ENCODE measurements around the gene DES. TPM values are rescaled to one million over a fixed set of nuclear protein-coding genes. Genes with fewer than 3 reads are reported as not detected.

Gene DES
- total RNA-seq, 1 donor from 2014 or later: 182 TPM

DNA sequence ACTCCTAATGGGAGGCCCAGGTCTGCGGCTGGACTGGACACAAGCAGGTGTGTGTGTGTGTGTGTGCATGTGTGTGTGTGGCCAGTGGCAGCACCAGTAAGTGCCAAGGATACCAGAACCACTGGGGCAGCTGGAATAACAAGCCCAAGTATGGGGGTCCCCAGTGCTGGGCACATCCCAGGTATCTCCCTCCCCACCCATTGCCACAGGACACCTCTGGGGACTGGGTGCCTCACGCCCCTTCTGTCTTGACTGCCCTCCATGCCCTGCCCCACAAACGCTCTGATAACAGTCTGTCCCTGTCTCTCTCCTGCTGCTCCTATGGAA, 25.5 kb downstream of the DES start:
- TF ChIP-seq, protein P1, sequence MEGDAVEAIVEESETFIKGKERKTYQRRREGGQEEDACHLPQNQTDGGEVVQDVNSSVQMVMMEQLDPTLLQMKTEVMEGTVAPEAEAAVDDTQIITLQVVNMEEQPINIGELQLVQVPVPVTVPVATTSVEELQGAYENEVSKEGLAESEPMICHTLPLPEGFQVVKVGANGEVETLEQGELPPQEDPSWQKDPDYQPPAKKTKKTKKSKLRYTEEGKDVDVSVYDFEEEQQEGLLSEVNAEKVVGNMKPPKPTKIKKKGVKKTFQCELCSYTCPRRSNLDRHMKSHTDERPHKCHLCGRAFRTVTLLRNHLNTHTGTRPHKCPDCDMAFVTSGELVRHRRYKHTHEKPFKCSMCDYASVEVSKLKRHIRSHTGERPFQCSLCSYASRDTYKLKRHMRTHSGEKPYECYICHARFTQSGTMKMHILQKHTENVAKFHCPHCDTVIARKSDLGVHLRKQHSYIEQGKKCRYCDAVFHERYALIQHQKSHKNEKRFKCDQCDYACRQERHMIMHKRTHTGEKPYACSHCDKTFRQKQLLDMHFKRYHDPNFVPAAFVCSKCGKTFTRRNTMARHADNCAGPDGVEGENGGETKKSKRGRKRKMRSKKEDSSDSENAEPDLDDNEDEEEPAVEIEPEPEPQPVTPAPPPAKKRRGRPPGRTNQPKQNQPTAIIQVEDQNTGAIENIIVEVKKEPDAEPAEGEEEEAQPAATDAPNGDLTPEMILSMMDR (IDR thresholded peaks at IDR 0.05): no peak
- H3K4me1 ChIP-seq: peaks cover 18 to 62% of the 10 kb centered on the region in 2 donors
- peak overlapping the region; percentile 91 to 94 for H3K27ac ChIP-seq

DNA sequence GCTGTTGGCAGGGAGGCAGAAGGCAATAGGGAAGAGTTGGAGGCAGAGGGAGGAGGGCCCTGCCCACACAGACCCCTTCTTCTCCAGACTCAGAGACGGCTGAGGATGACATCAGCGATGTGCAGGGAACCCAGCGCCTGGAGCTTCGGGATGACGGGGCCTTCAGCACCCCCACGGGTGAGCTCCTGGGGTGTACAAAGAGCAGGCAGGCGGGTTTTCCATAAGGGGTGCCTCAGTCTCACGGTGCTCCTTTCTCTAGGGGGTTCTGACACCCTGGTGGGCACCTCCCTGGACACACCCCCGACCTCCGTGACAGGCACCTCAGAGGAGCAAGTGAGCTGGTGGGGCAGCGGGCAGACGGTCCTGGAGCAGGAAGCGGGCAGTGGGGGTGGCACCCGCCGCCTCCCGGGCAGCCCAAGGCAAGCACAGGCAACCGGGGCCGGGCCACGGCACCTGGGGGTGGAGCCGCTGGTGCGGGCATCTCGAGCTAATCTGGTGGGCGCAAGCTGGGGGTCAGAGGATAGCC, 26.5 kb downstream of the DES start:
- Histone ChIP-seq H3K27ac (peak overlapping the region; percentile 91 to 94), H3K27me3 (no peaks in the 10 kb centered on the region), H3K4me1 (peaks cover 27 to 71% of the 10 kb centered on the region in 2 donors), H3K4me3 (peak overlapping the region; percentile 51 to 85), H3K9me3 (no peaks in the 10 kb centered on the region), H3K36me3 (peaks cover 18 to 23% of the 10 kb centered on the region in 2 donors)
- TF ChIP-seq, protein P1 (IDR thresholded peaks at IDR 0.05): no peak
- intact Hi-C loops (cut with DNase I): loop anchor here (5.0 kb wide), 1 partner anchor 37 kb away; no protein-coding TSS in a partner anchor
- peak in 1 of 2 donors; percentile 78 for DNase-seq (ENCODE audit: low spot score in 2 of 2)

More for the DNA sequence above, 25.5 kb downstream of the DES start:
- peaks cover 10 to 13% of the 10 kb centered on the region in 2 donors for H3K36me3 ChIP-seq
- H3K27me3 ChIP-seq: no peaks in the 10 kb centered on the region
- intact Hi-C loops (cut with DNase I): loop anchor here (5.0 kb wide), 1 partner anchor 36 kb away; no protein-coding TSS in a partner anchor
- no peaks in the 10 kb centered on the region for H3K9me3 ChIP-seq
- peak overlapping the region; percentile 51 to 85 for H3K4me3 ChIP-seq
- DNase-seq (ENCODE audit: low spot score in 2 of 2): no peak

DNA sequence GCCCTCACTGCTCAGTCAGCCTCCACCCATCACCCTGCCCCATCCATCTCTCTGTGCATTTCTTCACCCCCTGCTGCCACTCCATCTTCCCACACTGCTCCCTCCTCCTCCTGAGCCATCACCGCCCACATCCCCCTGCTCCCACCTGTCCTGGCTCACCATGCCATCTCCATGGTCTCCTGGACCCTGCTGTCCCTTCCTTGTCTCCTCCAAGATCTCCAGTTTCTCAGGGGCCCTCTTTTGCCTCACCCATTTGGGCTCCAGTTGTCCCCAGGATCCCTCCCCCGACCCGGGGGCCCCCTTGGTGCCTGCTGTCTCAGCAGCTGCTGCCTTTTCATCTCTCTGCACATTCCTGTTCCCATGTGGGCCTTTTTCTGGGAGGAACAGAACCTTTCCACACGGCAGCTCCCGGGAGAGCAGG, 27.1 kb downstream of the DES start:
- peak overlapping the region; percentile 51 to 85 for H3K4me3 ChIP-seq
- H3K9me3 ChIP-seq: no peaks in the 10 kb centered on the region
- peaks cover 32 to 75% of the 10 kb centered on the region in 2 donors for H3K4me1 ChIP-seq
- peak overlapping the region; percentile 91 to 94 for H3K27ac ChIP-seq
- H3K36me3 ChIP-seq: peaks cover 24 to 29% of the 10 kb centered on the region in 2 donors
- DNase-seq (ENCODE audit: low spot score in 2 of 2): no peak
- TF ChIP-seq, protein P1 (IDR thresholded peaks at IDR 0.05): no peak
- intact Hi-C loops (cut with DNase I): no loop called here
- no peaks in the 10 kb centered on the region for H3K27me3 ChIP-seq

DNA sequence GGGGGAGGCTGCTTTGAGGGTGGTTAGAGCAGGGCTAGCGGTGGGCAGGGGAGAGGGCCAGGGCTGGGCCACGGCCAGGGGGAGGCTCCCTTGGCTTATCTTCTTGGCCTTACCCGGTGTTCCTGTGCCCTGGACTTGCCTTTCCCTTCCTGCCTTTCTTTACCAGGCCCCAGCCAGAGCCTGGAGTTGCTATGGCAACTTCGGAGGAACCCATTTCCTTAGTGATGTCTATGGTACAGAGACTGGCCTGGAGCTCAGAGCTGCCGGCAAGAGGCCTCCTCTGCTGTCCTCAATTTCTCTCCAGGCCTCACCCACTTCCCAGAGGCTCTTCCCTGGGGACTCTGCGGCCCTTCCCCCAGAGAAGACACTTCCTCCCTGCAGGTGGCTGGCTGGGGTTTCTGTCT, 27.9 kb downstream of the DES start:
- Histone ChIP-seq H3K36me3 (peaks cover 31 to 36% of the 10 kb centered on the region in 2 donors), H3K27me3 (no peaks in the 10 kb centered on the region), H3K9me3 (no peaks in the 10 kb centered on the region), H3K4me3 (peak overlapping the region; percentile 28 to 85), H3K4me1 (peaks cover 39 to 78% of the 10 kb centered on the region in 2 donors), H3K27ac (peak overlapping the region; percentile 91 to 94)
- peak; percentile 58 to 95 for DNase-seq (ENCODE audit: low spot score in 2 of 2)
- intact Hi-C loops (cut with DNase I): no loop called here
- TF ChIP-seq, protein P1 (IDR thresholded peaks at IDR 0.05): no peak

DNA sequence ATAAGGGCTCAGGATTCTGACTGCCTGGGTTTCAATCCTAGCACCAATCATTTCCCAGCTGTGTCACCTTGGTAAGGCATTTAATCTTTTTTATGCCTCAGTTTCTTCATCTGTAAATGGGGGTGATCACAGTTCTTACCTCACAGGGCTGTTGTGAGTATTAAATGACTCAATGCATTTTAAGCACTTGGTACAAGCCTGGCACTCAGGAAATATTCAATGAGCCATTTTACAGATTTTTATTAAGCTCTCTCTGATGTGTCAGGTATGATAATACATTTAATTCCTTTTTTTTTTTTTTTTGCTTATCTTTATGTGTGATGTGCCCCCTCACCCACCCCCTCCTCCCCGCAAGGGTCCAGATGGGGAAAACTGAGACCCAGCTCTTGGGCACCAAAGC, 28.5 kb downstream of the DES start:
- Histone ChIP-seq H3K4me3 (peak overlapping the region in 1 of 2 donors; percentile 85), H3K4me1 (peaks cover 43 to 80% of the 10 kb centered on the region in 2 donors), H3K9me3 (no peaks in the 10 kb centered on the region), H3K27me3 (no peaks in the 10 kb centered on the region), H3K36me3 (peaks cover 33 to 39% of the 10 kb centered on the region in 2 donors), H3K27ac (peak overlapping the region; percentile 91 to 94)
- no peak for DNase-seq (ENCODE audit: low spot score in 2 of 2)
- intact Hi-C loops (cut with DNase I): no loop called here
- TF ChIP-seq, protein P1 (IDR thresholded peaks at IDR 0.05): no peak
